WTC11 (cell line): ENCODE measurements around the gene ABCF2. TPM values are rescaled to one million over a fixed set of nuclear protein-coding genes. Genes with fewer than 3 reads are reported as not detected.

Experiments
- ATAC-seq: fragments of 200-7000 bp; cut with Tn5 transposase; 2 replicates; pipeline ENCODE4 v1.10.0; 2021; ENCODE audit warnings: mild to moderate bottlenecking, moderate library complexity
- CTCF ChIA-PET: fragments of 300-600 bp; sonication (Branson Sonifier 250); formaldehyde crosslinking; loops from one replicate; lab custom pipeline; 2021; ENCODE audit warnings: antibody characterized with exemption; lab: Charles Lee
- POLR2A ChIA-PET: fragments of 350-600 bp; sonication (Branson Sonifier 250); formaldehyde crosslinking; loops from one replicate; lab custom pipeline; 2021; ENCODE audit warnings: antibody characterized with exemption; lab: Charles Lee
- DNase-seq: peaks from one replicate; pipeline ENCODE4 v3.0.0; 2021; ENCODE audit warnings: low spot score
- H3K27ac Mint-ChIP-seq: 2 replicates; pipeline ENCODE4 v1.8.0; 2021; ENCODE audit warnings: mixed read lengths
- H3K27me3 Mint-ChIP-seq: 2 replicates; pipeline ENCODE4 v1.8.0; 2021; ENCODE audit warnings: low read depth, mild to moderate bottlenecking, moderate library complexity, mixed read lengths
- H3K36me3 Mint-ChIP-seq: 2 replicates; pipeline ENCODE4 v1.8.0; 2021; ENCODE audit warnings: mixed read lengths
- H3K4me1 Mint-ChIP-seq: 2 replicates; pipeline ENCODE4 v1.8.0; 2022; ENCODE audit warnings: mixed read lengths
- H3K4me3 Mint-ChIP-seq: 2 replicates; pipeline ENCODE4 v1.8.0; 2021; ENCODE audit warnings: mild to moderate bottlenecking, moderate library complexity, mixed read lengths
- H3K9me3 Mint-ChIP-seq: 2 replicates; pipeline ENCODE4 v1.8.0; 2021; ENCODE audit warnings: mixed read lengths
- ARID4B ChIP-seq: sonication (generic); formaldehyde crosslinking; IDR thresholded peaks from 2 replicates; pipeline ENCODE4 v1.8.0; 2023; ENCODE audit warnings: missing genetic modification reagents, mild to moderate bottlenecking, borderline replicate concordance
- ATF1 ChIP-seq: sonication (generic); formaldehyde crosslinking; IDR thresholded peaks from 2 replicates; pipeline ENCODE4 v1.8.1; 2023; ENCODE audit warnings: mild to moderate bottlenecking, moderate library complexity, missing genetic modification reagents
- ESRRA ChIP-seq: sonication (generic); formaldehyde crosslinking; IDR thresholded peaks from 2 replicates; pipeline ENCODE4 v1.8.1; 2022; ENCODE audit warnings: mild to moderate bottlenecking, missing genetic modification reagents, borderline replicate concordance
- FOXP1 ChIP-seq: sonication (generic); formaldehyde crosslinking; IDR thresholded peaks from 2 replicates; pipeline ENCODE4 v1.8.0; 2022; ENCODE audit warnings: missing genetic modification reagents, mild to moderate bottlenecking, moderate library complexity, borderline replicate concordance
- HMGA2 ChIP-seq: fragments of 250-450 bp; sonication (Bioruptor Pico); IDR thresholded peaks from 2 replicates; pipeline ENCODE4 v1.4.0; 2021; ENCODE audit warnings: mild to moderate bottlenecking, moderate library complexity
- KAT7 ChIP-seq: sonication (generic); formaldehyde crosslinking; IDR thresholded peaks from 2 replicates; pipeline ENCODE4 v1.8.1; 2023; ENCODE audit warnings: missing genetic modification reagents, mild to moderate bottlenecking, borderline replicate concordance
- MYBL2 ChIP-seq: sonication (generic); formaldehyde crosslinking; IDR thresholded peaks from 2 replicates; pipeline ENCODE4 v1.8.1; 2023; ENCODE audit warnings: mild to moderate bottlenecking, moderate library complexity, missing genetic modification reagents
- NR3C1 ChIP-seq: sonication (generic); formaldehyde crosslinking; conservative IDR thresholded peaks from 2 replicates; pipeline ENCODE4 v1.8.1; 2023; ENCODE audit warnings: low read depth, mild to moderate bottlenecking, missing genetic modification reagents
- OVOL2 ChIP-seq: fragments of 250-450 bp; sonication (Bioruptor Pico); IDR thresholded peaks from 2 replicates; pipeline ENCODE4 v1.9.0; 2021; ENCODE audit warnings: mild to moderate bottlenecking, borderline replicate concordance
- PRDM15 ChIP-seq: sonication (generic); formaldehyde crosslinking; IDR thresholded peaks from 2 replicates; pipeline ENCODE4 v1.8.0; 2022; ENCODE audit warnings: missing genetic modification reagents
- SOX15 ChIP-seq: fragments of 250-450 bp; sonication (Bioruptor Pico); IDR thresholded peaks from 2 replicates; pipeline ENCODE4 v1.9.0; 2021; ENCODE audit warnings: mild to moderate bottlenecking
- SP1 ChIP-seq: sonication (generic); formaldehyde crosslinking; conservative IDR thresholded peaks from 2 replicates; pipeline ENCODE4 v1.8.1; 2022; ENCODE audit warnings: missing genetic modification reagents
- STAT6 ChIP-seq: sonication (generic); formaldehyde crosslinking; conservative IDR thresholded peaks from 2 replicates; pipeline ENCODE4 v1.8.1; 2023; ENCODE audit warnings: mild to moderate bottlenecking, low read depth, missing genetic modification reagents, moderate library complexity
- TEAD1 ChIP-seq: sonication (generic); formaldehyde crosslinking; IDR thresholded peaks from 2 replicates; pipeline ENCODE4 v1.8.0; 2022; ENCODE audit warnings: mild to moderate bottlenecking, missing genetic modification reagents
- TEAD4 ChIP-seq: sonication (generic); formaldehyde crosslinking; IDR thresholded peaks from 2 replicates; pipeline ENCODE4 v1.8.0; 2022; ENCODE audit warnings: mild to moderate bottlenecking, missing genetic modification reagents
- USF2 ChIP-seq: sonication (generic); formaldehyde crosslinking; IDR thresholded peaks from 2 replicates; pipeline ENCODE4 v1.8.1; 2023; ENCODE audit warnings: mild to moderate bottlenecking, missing genetic modification reagents, moderate library complexity
- ZBTB21 ChIP-seq: sonication (generic); formaldehyde crosslinking; IDR thresholded peaks from 2 replicates; pipeline ENCODE4 v1.8.1; 2023; ENCODE audit warnings: mild to moderate bottlenecking, missing genetic modification reagents, borderline replicate concordance
- ZNF121 ChIP-seq: sonication (generic); formaldehyde crosslinking; IDR thresholded peaks from 2 replicates; pipeline ENCODE4 v1.8.0; 2023; ENCODE audit warnings: missing genetic modification reagents
- ZNF138 ChIP-seq: sonication (generic); formaldehyde crosslinking; conservative IDR thresholded peaks from 2 replicates; pipeline ENCODE4 v1.8.1; 2022; ENCODE audit warnings: mild to moderate bottlenecking, moderate library complexity, missing genetic modification reagents
- ZNF219 ChIP-seq: sonication (generic); formaldehyde crosslinking; IDR thresholded peaks from 2 replicates; pipeline ENCODE4 v1.8.0; 2023; ENCODE audit warnings: missing genetic modification reagents, mild to moderate bottlenecking, borderline replicate concordance
- ZSCAN18 ChIP-seq: fragments of 250-450 bp; sonication (Bioruptor Pico); IDR thresholded peaks from 2 replicates; pipeline ENCODE4 v2.1.2; 2022; ENCODE audit warnings: mild to moderate bottlenecking, moderate library complexity
- total RNA-seq: library from RNA; stranded (reverse); gene quantifications from 3 replicates; pipeline ENCODE4 v1.2.3, GENCODE V29; 2021

ABCF2 gene
- total RNA-seq, 1 experiment from 2014 or later, result 43.7 TPM

- no peak for ATAC-seq
- H3K36me3 Mint-ChIP-seq, result no peaks in the 10 kb centered on the region
- TF ChIP-seq HMGA2 (no peak), ZNF121 (CRISPR knock-in tag) (no peak), MYBL2 (no peak), ZNF138 (no peak), TEAD4 (CRISPR knock-in tag) (no peak), OVOL2 (CRISPR knock-in tag) (no peak), SOX15 (CRISPR knock-in tag) (no peak), TEAD1 (CRISPR knock-in tag) (no peak), FOXP1 (CRISPR knock-in tag) (no peak)
- TF ChIP-seq, all 79 proteins: peak for 0
- Mint-ChIP-seq H3K4me1 (peaks cover 5% of the 10 kb centered on the region; the same call in 1 of the 2 replicates), H3K4me3 (no peak overlapping the region), H3K27ac (no peak overlapping the region), H3K9me3 (no peaks in the 10 kb centered on the region), H3K27me3 (peaks cover 4% of the 10 kb centered on the region)
- DNase-seq, result no peak
- CTCF ChIA-PET, result interaction anchor here (1.1 to 1.5 kb wide), 2 partner anchors 19 to 50 kb away, joined by 3 read pairs; no protein-coding TSS in a partner anchor
- POLR2A ChIA-PET, result no interaction called here
Measured at GRCh38 chr7:151194188-151194587, 32.8 kb downstream of the ABCF2 start.

GRCh38 chr7:151193203-151193978, 33.6 kb downstream of the ABCF2 start:
- H3K27me3 Mint-ChIP-seq, result peaks cover 4% of the 10 kb centered on the region
- H3K36me3 Mint-ChIP-seq, result no peaks in the 10 kb centered on the region
- no peaks in the 10 kb centered on the region for H3K9me3 Mint-ChIP-seq
- POLR2A ChIA-PET, result no interaction called here
- peaks cover 5% of the 10 kb centered on the region; the same call in 1 of the 2 replicates for H3K4me1 Mint-ChIP-seq
- CTCF ChIA-PET, result interaction anchor here (1.5 to 2.9 kb wide), 2 partner anchors 50 to 51 kb away, joined by 3 to 11 read pairs; no protein-coding TSS in a partner anchor
- no peak for DNase-seq
- H3K27ac Mint-ChIP-seq, result no peak overlapping the region
- no peak overlapping the region for H3K4me3 Mint-ChIP-seq
- no peak for ATAC-seq
- TF ChIP-seq USF2, result no peak
- TF ChIP-seq PRDM15 (CRISPR knock-in tag), result no peak
- no peak for TF ChIP-seq SP1 (CRISPR knock-in tag)
- TF ChIP-seq STAT6 (CRISPR knock-in tag), result no peak
- TF ChIP-seq NR3C1 (CRISPR knock-in tag), result no peak
- TF ChIP-seq ZSCAN18 (CRISPR knock-in tag), result no peak
- no peak for TF ChIP-seq ZNF219 (CRISPR knock-in tag)
- no peak for TF ChIP-seq OVOL2 (CRISPR knock-in tag)
- TF ChIP-seq ARID4B (CRISPR knock-in tag), result no peak
- TF ChIP-seq KAT7 (CRISPR knock-in tag), result no peak
- TF ChIP-seq ZBTB21 (CRISPR knock-in tag), result no peak
- TF ChIP-seq ATF1 (CRISPR knock-in tag), result no peak
- TF ChIP-seq ESRRA, result no peak
